Urinary bladder (tissue), 4 donors: ENCODE data around the gene CRMP1. TPM values are rescaled to one million over a fixed set of nuclear protein-coding genes. Genes with fewer than 3 reads are reported as not detected.

Experiments used
- DNase-seq: peaks from one replicate; pipeline ENCODE4 v3.0.0-alpha.2; 2015; ENCODE audit errors: extremely low spot score
- H3K27ac ChIP-seq: one replicate; pipeline ENCODE4 v1.5.1; 2013; ENCODE audit warnings: low read depth, mild to moderate bottlenecking, moderate library complexity
- H3K36me3 ChIP-seq: one replicate; pipeline ENCODE4 v1.6.1; 2013; ENCODE audit warnings: mild to moderate bottlenecking, moderate library complexity; ENCODE audit not compliant: insufficient read depth
- H3K4me1 ChIP-seq: one replicate; pipeline ENCODE4 v1.6.1; 2013; ENCODE audit warnings: mild to moderate bottlenecking, moderate library complexity; ENCODE audit not compliant: insufficient read depth
- H3K4me3 ChIP-seq: one replicate; pipeline ENCODE4 v1.5.1; 2013; ENCODE audit warnings: low read depth, low read length
- WGBS: extraction: QIAGEN DNeasy Blood & Tissue Kit; methylation state at CpG from one replicate; pipeline ENCODE4 v1.1.7; 2013; 5-methylcytosine and 5-hydroxymethylcytosine counted together
- polyA plus RNA-seq: library from polyadenylated mRNA; stranded (reverse); fragments of 200-250 nt; gene quantifications from one replicate; pipeline ENCODE4 v1.2.3, GENCODE V29; 2013
- total RNA-seq: library from RNA; depleted of rRNA; stranded (reverse); fragments of >200 nt; gene quantifications from one replicate; pipeline ENCODE4 v1.2.3, GENCODE V29; 2014
- donor health status: healthy with polysubstance abuse.
- donor health status: healthy.

The CRMP1 gene
- total and polyA plus RNA-seq, 2 donors, result 12.1 to 15.8 TPM

DNA sequence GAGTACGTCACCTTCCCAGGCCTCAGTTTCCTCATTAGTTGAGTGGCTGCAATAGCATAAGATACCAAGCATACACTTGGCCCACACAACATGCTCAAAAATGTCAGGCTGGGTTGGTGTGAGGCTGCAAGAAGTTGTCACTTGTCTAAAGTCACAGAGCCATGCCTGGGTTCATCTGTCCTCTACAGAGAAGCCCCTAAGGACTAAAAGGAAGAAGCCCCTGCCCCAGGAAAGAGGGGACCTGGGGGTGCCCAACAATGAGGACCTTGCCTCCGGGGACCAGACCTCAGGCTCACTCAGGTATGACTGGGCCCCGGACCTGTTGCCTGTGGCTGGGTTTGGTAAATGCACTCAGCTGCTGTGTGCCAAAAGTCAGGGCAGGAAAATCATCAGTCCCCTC is 82.7 kb downstream of the CRMP1 start:
- no peaks in the 10 kb centered on the region for H3K4me1 ChIP-seq
- H3K4me3 ChIP-seq, result no peak overlapping the region
- H3K27ac ChIP-seq, result no peak overlapping the region
- no peaks in the 10 kb centered on the region for H3K36me3 ChIP-seq
- no peak for DNase-seq
- 95% methylated on average over 3 of the region's 3 CpGs for WGBS

DNA sequence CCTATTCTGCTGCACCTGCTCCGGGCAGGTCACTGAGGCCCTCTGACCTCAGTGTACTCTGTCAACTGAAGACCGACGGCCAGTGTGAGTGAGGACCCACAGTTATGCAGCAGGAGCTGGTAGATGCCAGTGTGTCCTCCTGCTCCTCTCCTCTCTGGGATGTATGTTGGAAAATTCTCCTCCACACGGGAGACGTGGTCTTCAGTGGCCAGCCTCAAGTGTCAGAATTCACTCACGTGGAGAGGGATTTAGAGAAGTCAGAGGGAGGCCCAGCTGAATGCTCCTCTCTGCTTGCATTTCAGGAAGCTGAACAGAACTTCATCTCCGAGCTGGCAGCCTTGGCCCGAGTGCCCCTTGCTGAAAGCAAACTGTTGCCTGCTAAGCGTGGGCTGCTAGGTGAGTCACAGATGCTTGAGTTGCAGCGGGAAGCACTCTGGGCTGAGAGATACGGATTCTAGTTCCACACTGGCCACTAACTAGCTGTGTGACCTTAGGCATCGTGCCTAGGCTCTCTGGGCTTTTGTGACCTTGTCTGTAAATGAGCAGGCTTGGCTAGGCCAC is 83.6 kb downstream of the CRMP1 start:
- H3K4me3 ChIP-seq, result no peak overlapping the region
- no peak overlapping the region for H3K27ac ChIP-seq
- no peaks in the 10 kb centered on the region for H3K36me3 ChIP-seq
- DNase-seq, result no peak
- WGBS, result 87% methylated on average over 12 of the region's 12 CpGs
- H3K4me1 ChIP-seq, result no peaks in the 10 kb centered on the region

DNA sequence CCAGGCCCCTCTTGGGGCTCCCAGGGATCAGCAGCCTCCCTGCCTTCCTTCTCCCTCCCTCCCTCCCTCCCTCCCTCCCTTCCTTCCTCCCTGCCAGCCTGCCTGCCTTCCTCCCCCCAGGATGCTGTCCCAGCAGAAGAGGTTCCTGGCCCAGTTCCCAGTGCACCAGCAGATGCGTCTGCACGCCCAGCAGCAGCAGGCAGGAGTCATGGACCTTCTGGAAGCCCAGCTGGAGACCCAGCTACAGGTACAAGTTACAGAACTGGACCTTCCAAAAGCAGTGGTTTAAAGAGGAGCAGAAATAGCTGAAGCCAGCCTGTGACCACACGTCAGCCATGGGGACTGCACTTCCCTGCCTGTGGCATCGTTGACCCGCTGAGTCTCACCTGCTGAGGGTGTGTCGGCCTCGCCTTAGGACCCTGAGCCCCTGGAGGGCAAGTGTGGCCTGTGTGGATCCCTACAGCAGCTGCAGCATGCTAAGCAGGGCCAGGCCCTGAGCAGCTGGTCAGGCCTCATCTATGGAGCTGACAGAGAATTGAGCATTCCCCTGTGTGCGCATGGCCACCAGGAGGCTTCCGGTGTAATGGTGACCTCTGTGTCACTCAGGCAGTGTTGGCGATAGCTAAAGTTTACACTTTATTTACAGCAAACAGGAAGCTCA is 84.7 kb downstream of the CRMP1 start:
- no peak overlapping the region for H3K27ac ChIP-seq
- no peak for DNase-seq
- no peaks in the 10 kb centered on the region for H3K36me3 ChIP-seq
- H3K4me1 ChIP-seq, result no peaks in the 10 kb centered on the region
- WGBS, result 80% methylated on average over 10 of the region's 10 CpGs
- H3K4me3 ChIP-seq, result no peak overlapping the region

DNA sequence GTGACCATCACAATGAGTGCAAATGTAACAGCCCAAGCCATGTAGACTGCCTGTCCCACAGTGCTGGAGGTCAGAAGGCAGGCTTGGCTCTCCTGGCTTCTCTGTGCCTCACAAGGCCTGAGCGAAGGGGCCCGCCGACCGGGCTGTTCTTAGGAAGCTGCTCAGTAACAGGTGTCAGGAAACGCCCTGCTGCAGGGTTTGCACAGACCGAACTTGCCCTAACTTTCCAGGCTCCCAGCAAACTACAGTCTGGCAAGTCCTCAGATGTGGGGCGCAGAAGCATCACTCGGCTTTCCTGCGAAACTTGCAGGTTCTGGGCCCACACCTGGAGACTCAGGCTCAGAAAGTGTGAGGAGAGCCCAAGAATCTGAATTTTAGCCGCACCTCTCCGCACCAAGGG is 87.6 kb downstream of the CRMP1 start:
- H3K4me3 ChIP-seq, result no peak overlapping the region
- H3K36me3 ChIP-seq, result no peaks in the 10 kb centered on the region
- WGBS, result 94% methylated on average over 11 of the region's 11 CpGs
- no peaks in the 10 kb centered on the region for H3K4me1 ChIP-seq
- DNase-seq, result no peak
- no peak overlapping the region for H3K27ac ChIP-seq

DNA sequence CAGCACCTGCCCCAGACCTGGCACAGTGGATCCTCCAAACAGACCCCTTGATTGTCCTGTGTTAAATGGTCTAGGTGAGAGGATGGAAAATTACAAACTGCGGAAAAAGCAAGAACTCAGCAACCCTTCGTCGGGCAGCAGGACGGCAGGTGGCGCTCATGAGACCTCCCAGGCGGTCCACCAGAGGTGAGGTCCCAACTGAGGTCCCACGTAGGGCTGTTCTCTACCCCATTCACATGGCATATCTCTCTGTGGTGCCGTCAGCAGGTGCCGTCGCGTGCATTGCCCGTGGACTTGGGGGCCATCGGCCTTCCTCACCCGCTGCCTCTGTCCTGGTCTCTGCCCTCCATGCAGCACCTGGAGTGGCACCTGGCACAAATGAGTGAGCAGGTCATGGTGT is 88.2 kb downstream of the CRMP1 start:
- no peak for DNase-seq
- Histone ChIP-seq H3K27ac (no peak overlapping the region), H3K36me3 (no peaks in the 10 kb centered on the region), H3K4me1 (no peaks in the 10 kb centered on the region), H3K4me3 (no peak overlapping the region)
- 95% methylated on average over 14 of the region's 14 CpGs for WGBS

DNA sequence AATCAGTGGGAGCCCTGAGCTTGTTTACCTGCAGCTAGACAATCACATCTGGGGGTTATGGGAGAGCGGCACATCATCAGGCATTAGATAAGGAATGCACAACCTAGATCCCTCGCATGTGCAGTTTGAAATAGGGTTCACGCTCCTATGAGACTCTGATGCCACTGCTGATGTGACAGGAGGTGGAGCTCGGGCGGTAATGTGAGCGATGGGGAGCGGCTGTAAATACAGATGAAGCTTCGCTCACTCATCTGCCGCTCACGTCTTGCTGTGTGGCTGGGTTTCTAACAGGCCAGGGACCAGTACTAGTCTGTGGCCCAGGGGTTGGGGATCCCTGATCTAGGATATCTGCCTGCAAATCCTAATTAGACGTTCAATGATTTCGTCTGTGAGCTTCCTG is 90.3 kb downstream of the CRMP1 start:
- no peaks in the 10 kb centered on the region for H3K4me1 ChIP-seq
- 92% methylated on average over 12 of the region's 12 CpGs for WGBS
- no peak overlapping the region for H3K27ac ChIP-seq
- no peak overlapping the region for H3K4me3 ChIP-seq
- DNase-seq, result no peak
- no peaks in the 10 kb centered on the region for H3K36me3 ChIP-seq

DNA sequence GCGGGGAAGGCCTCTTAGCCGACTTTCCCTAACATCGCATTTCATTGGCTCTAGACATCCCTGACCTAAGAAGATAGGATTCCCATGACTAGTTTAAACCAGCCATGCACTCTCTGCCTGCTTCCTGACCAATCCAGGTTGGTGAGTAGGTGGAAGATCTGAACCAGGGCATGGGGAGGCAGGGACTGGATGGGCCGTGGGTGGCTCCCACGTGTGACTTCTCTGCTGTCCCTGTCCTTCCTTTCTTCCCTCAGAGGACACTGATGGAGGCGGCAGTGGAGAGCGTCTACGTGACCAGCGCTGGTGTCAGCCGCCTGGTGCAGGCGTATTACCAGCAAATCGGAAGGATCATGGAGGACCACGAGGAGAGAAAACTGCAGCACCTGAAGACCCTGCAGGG is 91.2 kb downstream of the CRMP1 start:
- DNase-seq, result no peak

DNA sequence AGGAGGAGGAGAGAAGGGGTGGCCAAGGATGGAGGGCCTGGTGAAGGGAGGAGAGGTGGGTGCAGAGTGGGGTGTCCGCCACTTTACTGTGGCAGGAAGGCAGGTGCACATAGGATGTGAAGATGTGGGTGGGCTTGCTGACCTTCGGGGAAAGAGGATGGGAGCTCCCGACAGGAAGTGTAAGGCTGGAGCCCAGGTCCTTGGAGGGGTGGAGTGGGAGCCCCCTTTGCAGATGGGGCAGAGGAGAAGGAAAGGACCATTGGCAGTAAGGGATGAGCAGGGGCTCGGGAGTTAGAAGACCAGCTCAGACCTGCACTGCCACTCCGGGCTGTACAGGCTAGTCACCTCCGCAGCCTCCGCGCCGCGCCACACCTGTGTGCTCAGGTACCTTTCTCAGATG is 92.4 kb downstream of the CRMP1 start:
- H3K4me3 ChIP-seq, result no peak overlapping the region
- WGBS, result 90% methylated on average over 10 of the region's 10 CpGs
- no peak overlapping the region for H3K27ac ChIP-seq
- H3K36me3 ChIP-seq, result no peaks in the 10 kb centered on the region
- no peaks in the 10 kb centered on the region for H3K4me1 ChIP-seq
- no peak for DNase-seq

More for the DNA sequence above, 91.2 kb downstream of the CRMP1 start:
- Histone ChIP-seq H3K27ac (no peak overlapping the region), H3K4me1 (no peaks in the 10 kb centered on the region), H3K4me3 (no peak overlapping the region), H3K36me3 (no peaks in the 10 kb centered on the region)
- WGBS, result 90% methylated on average over 13 of the region's 13 CpGs

DNA sequence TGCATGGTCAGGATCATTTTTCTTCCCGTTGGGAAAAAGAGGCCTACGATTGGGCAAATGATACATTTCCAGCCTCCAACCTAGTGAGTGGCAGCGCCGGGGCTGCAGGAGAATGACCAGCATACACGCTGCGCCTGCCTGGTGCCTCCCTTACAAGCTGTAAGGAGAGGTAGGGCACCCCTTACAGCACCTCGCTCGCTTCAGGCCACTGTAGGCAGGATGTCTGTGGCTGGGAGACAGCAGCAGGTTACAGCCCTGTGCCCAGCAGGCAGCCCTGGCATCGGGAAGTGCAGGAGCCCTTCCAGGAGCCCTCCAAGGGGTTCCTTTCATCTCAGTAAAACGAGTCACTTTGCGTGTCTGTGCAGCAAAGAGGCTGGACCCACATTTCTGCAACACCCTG is 93.5 kb downstream of the CRMP1 start:
- H3K27ac ChIP-seq, result no peak overlapping the region
- no peaks in the 10 kb centered on the region for H3K36me3 ChIP-seq
- H3K4me1 ChIP-seq, result no peaks in the 10 kb centered on the region
- 85% methylated on average over 11 of the region's 11 CpGs for WGBS
- no peak overlapping the region for H3K4me3 ChIP-seq
- no peak for DNase-seq

DNA sequence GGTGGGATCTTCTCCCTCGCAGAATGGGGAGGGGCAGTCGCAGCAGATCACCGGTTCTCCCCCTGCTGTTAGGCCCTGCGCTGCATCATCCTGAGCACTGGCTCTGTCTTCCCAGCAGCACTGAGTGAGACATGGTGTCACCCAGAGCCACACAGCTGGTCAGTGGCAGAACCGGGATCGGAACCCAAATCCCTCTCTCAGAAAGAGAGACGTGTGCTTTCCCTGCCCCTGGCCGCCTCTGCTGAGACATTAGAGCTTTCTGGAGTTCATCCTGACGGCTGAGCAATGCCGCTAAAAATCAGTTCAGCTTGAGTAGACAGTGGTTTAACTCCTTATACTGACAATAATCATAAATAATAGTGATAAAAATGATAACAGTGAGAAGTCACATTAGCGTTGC is 93.9 kb downstream of the CRMP1 start:
- Histone ChIP-seq H3K4me3 (no peak overlapping the region), H3K36me3 (no peaks in the 10 kb centered on the region), H3K4me1 (no peaks in the 10 kb centered on the region), H3K27ac (no peak overlapping the region)
- DNase-seq, result no peak
- 90% methylated on average over 11 of the region's 11 CpGs for WGBS

DNA sequence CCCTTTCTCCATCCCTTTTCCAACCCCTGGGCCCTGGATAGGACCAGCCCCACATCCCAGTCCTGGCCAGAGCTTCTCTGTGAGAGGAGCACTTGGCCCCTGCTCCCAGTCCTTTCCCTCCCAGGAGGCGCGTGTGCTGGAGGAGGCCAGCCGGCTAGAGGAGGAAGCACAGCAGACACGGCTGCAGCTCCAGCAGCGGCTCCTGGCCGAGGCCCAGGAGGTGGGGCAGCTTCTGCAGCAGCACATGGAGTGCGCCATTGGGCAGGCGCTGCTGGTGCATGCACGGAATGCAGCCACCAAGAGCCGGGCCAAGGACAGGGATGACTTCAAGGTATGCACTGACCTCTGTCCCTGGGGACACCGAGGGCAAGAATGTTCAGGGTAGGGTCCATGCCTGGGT is 94.4 kb downstream of the CRMP1 start:
- no peaks in the 10 kb centered on the region for H3K36me3 ChIP-seq
- no peak for DNase-seq
- no peaks in the 10 kb centered on the region for H3K4me1 ChIP-seq
- no peak overlapping the region for H3K27ac ChIP-seq
- WGBS, result 64% methylated on average over 11 of the region's 11 CpGs
- H3K4me3 ChIP-seq, result no peak overlapping the region

DNA sequence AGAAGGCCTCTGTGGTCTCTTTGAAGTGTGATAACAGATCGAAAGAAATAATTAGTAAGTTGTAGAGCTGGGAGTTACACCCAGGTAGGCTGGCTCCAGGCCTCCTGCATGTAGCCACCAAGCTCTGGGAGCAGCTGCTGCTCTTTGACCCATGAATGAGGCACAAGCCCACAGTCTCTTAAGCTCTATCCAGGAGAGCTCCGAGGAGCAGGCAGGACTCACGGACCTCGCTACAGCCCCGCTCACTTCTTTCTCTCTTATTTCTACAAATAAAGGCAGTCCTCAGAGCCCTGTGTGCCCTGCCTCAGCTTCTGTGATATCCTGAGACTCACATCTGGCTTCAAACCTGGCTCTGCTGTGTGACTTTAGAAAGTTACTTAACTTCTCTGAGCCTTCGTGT is 95.0 kb downstream of the CRMP1 start:
- WGBS, result 95% methylated on average over 6 of the region's 6 CpGs
- DNase-seq, result no peak

DNA sequence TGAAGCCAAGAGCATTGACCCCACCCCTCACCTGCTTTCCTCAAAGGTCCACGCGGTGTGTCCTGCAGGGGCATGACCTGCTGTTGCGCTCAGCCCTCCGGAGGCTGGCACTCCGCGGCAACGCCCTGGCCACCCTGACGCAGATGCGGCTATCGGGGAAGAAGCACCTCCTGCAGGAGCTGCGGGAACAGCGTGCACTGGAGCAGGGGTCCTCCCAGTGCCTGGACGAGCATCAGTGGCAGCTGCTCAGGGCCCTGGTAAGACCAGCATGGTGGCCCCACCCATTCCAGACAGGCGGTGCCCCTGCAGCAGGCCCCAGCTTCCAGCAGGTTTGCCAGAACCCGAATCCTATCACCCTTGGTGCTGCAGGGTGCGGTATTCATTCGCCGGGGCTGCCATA is 95.9 kb downstream of the CRMP1 start:
- no peaks in the 10 kb centered on the region for H3K36me3 ChIP-seq
- H3K27ac ChIP-seq, result no peak overlapping the region
- WGBS, result 95% methylated on average over 18 of the region's 18 CpGs
- DNase-seq, result no peak
- H3K4me3 ChIP-seq, result no peak overlapping the region
- H3K4me1 ChIP-seq, result no peaks in the 10 kb centered on the region

More for the DNA sequence above, 95.0 kb downstream of the CRMP1 start:
- H3K4me3 ChIP-seq, result no peak overlapping the region
- H3K36me3 ChIP-seq, result no peaks in the 10 kb centered on the region
- no peaks in the 10 kb centered on the region for H3K4me1 ChIP-seq
- no peak overlapping the region for H3K27ac ChIP-seq

DNA sequence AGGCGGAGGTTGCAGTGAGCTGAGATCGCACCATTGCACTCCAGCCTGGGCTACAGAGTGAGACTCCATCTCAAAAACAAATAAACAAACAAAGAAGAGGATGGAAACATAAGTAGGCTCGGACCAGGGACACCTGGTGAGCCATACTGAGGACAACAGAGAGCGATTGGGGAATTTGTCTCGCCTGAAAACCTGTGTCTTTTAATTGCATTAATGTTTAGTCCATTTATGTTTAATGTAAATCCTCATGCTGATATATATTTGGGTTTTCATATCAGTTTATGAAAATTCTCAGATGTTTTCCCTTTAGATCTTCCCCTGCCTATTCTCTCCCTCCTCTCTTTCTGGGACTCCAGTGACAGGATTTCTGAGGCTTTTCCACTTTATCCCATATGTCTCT is 97.3 kb downstream of the CRMP1 start:
- Histone ChIP-seq H3K36me3 (no peaks in the 10 kb centered on the region), H3K4me3 (no peak overlapping the region), H3K4me1 (no peaks in the 10 kb centered on the region), H3K27ac (no peak overlapping the region)
- WGBS, result 90% methylated on average over 5 of the region's 5 CpGs
- DNase-seq, result no peak

DNA sequence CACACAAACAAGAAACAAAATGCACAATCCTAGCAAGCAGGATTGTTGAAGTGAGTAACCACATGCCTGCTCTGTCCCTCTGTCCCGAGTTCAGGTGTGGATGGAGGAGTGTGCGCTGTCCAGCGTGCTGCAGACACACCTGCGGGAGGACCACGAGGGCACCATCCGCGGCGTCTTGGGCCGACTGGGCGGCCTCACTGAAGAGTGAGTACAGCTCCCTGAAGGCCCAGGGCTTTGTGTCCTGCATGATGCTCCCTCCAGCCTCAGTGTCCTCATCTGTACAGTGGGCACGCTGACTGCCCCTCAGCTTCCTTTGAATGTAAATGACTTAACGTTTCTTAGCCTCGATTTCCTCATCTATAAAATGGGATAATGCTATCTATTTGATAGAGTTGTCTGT is 99.4 kb downstream of the CRMP1 start:
- Histone ChIP-seq H3K4me1 (no peaks in the 10 kb centered on the region), H3K4me3 (no peak overlapping the region), H3K27ac (no peak overlapping the region), H3K36me3 (no peaks in the 10 kb centered on the region)
- WGBS, result 93% methylated on average over 13 of the region's 13 CpGs
- no peak for DNase-seq
